Natural killer cell treated with Interleukin-12 subunit alpha and Interleukin-12 subunit beta and Interleukin-15 and Interleukin-18, amount 100 ng/mL, for 72 hours (primary cell): ENCODE measurements around the gene ACOX3. TPM values are rescaled to one million over a fixed set of nuclear protein-coding genes. Genes with fewer than 3 reads are reported as not detected.

Source experiments
- ATAC-seq, 2 donors: fragments of 150-1000 bp; cut with Tn5 transposase in 1 of 2; sonication (Bioruptor Pico), chemical (Tn5 transposase) in 1 of 2; 2 replicates each; pipeline ENCODE4 v1.10.0; 2021
- DNase-seq: peaks from one replicate; pipeline ENCODE4 v3.0.0; 2022; ENCODE audit warnings: low spot score
- H3K27ac Mint-ChIP-seq, 2 donors: 1 replicate in 1 of 2; 2 replicates in 1 of 2; pipeline ENCODE4 v1.8.0; 2022; ENCODE audit warnings: mixed read lengths in 2 of 2, mild to moderate bottlenecking in 1 of 2, moderate library complexity in 1 of 2
- H3K27me3 Mint-ChIP-seq, 2 donors: 1 replicate in 1 of 2; 2 replicates in 1 of 2; pipeline ENCODE4 v1.8.0; 2022; ENCODE audit warnings: mixed read lengths in 2 of 2
- H3K36me3 Mint-ChIP-seq: one replicate; pipeline ENCODE4 v1.8.0; 2022; ENCODE audit warnings: mixed read lengths
- H3K4me1 Mint-ChIP-seq, 2 donors: 1 replicate in 1 of 2; 2 replicates in 1 of 2; pipeline ENCODE4 v1.8.0; 2022; ENCODE audit warnings: low read depth in 2 of 2, mixed read lengths in 2 of 2, mild to moderate bottlenecking in 1 of 2
- H3K4me3 Mint-ChIP-seq: one replicate; pipeline ENCODE4 v1.8.0; 2022; ENCODE audit warnings: mixed read lengths
- H3K9me3 Mint-ChIP-seq: 2 replicates; pipeline ENCODE4 v1.8.0; 2022; ENCODE audit warnings: mixed read lengths
- total RNA-seq, 2 donors: library from RNA; stranded (reverse); gene quantifications; one replicate each; pipeline ENCODE4 v1.2.3, GENCODE V29; 2022

The ACOX3 gene
- total RNA-seq, 2 donors from 2014 or later, result 19.9 to 22.2 TPM

DNA sequence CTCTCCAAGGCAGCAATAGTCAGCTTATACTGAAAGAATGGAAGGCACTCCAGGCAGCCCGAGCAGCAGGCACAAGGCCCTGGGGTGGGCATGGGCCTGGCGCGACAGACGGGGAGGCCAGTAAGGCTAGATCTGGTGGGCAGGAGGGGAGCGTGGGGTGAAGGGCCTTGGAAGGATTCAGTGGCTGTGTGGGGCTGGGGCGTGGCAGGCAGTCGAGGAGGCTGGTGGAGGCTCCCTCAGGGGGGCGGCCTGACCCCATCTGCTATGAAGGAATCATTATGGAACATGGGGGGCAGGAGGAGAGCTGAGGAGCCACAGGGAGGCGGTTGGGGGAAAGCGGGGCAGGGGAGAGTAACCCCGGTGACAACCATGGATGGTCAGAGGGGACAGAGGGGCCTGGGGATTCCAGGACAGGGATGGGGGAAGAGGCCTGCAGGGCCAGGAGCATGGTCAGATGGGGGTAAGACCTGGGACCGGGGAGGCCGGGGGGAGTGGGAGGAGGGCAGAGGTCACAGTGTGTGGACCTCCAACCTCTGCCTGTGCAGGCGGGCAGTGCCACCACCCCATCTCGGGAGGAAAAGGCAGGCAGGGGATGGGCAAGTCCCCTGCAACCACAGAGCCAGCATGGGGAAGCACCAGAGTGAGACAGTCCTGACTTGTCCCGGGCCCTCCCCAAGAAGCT is 70.3 kb downstream of the ACOX3 start:
- DNase-seq (no peak), ATAC-seq (peak in 1 of 2 donors; percentile 22)
- no peak overlapping the region for H3K27ac Mint-ChIP-seq
- no peaks in the 10 kb centered on the region for H3K36me3 Mint-ChIP-seq
- H3K27me3 Mint-ChIP-seq, result no peaks in the 10 kb centered on the region
- H3K4me3 Mint-ChIP-seq, result no peak overlapping the region
- no peaks in the 10 kb centered on the region for H3K9me3 Mint-ChIP-seq
- H3K4me1 Mint-ChIP-seq, result no peaks in the 10 kb centered on the region

- H3K27me3 Mint-ChIP-seq, result no peaks in the 10 kb centered on the region
- ATAC-seq, result no peak
- H3K9me3 Mint-ChIP-seq, result no peaks in the 10 kb centered on the region
- no peaks in the 10 kb centered on the region for H3K4me1 Mint-ChIP-seq
- no peaks in the 10 kb centered on the region for H3K36me3 Mint-ChIP-seq
- no peak overlapping the region for H3K4me3 Mint-ChIP-seq
- DNase-seq, result peak; percentile 47
- H3K27ac Mint-ChIP-seq, result no peak overlapping the region
These were observed 71.0 kb downstream of the ACOX3 start for GRCh38 chr4:8369426-8370105.

DNA sequence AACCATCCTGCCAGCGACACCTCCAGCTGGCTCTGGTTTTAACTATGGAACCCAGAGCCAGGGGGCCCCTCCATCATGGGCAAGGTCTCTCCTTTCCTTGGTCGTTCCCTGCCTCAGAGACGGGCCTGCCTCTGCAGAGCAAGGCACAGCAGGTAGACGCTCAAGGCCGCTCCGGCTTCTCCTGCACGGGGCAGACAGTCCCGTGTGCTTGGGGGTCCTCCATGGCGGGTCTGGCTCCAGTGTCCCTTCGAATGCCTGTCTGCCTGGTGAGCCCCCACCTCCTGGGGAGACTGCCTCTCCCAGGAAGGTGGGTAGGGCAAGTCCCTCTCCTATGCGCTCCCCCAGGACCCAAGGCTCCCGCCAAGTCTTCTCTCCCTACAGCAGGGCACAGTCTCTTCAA is 71.5 kb downstream of the ACOX3 start:
- ATAC-seq, result no peak
- Mint-ChIP-seq H3K36me3 (no peaks in the 10 kb centered on the region), H3K4me1 (no peaks in the 10 kb centered on the region), H3K27me3 (no peaks in the 10 kb centered on the region), H3K4me3 (no peak overlapping the region), H3K27ac (no peak overlapping the region), H3K9me3 (no peaks in the 10 kb centered on the region)
- DNase-seq, result peak; percentile 34

DNA sequence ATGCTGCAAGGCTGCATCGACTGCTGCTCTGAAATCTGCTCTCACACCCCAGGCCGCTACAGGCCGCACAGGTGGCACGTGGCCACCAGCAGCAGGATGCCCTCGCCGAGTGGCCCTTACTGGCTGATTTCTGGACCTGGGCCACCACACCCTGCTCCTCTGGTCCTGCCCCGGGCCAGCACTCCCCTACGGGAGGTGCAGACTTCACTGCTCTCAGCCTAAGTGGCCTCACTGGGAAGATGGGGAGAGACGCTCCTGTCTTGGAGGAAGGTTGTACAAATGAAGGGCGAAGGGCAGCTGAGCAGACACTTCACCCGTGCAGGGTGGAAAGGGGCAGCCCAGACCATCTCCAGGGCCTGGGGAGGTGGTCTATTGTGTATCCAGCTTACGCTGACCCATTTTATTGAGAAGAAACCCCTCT is 72.5 kb downstream of the ACOX3 start:
- ATAC-seq (no peak), DNase-seq (peak; percentile 58)
- H3K4me3 Mint-ChIP-seq, result no peak overlapping the region
- no peaks in the 10 kb centered on the region for H3K9me3 Mint-ChIP-seq
- no peaks in the 10 kb centered on the region for H3K27me3 Mint-ChIP-seq
- H3K27ac Mint-ChIP-seq, result no peak overlapping the region
- H3K4me1 Mint-ChIP-seq, result peaks cover 0 to 3% of the 10 kb centered on the region in 2 donors
- no peaks in the 10 kb centered on the region for H3K36me3 Mint-ChIP-seq

GRCh38 chr4:8366601-8367000 is 73.9 kb downstream of the ACOX3 start:
- Mint-ChIP-seq H3K4me3 (no peak overlapping the region), H3K27me3 (no peaks in the 10 kb centered on the region), H3K9me3 (no peaks in the 10 kb centered on the region), H3K4me1 (peaks cover 0 to 3% of the 10 kb centered on the region in 2 donors), H3K27ac (no peak overlapping the region), H3K36me3 (no peaks in the 10 kb centered on the region)
- ATAC-seq (no peak), DNase-seq (peak; percentile 31)

- H3K4me1 Mint-ChIP-seq, result peaks cover 0 to 3% of the 10 kb centered on the region in 2 donors
- H3K36me3 Mint-ChIP-seq, result no peaks in the 10 kb centered on the region
- no peaks in the 10 kb centered on the region for H3K27me3 Mint-ChIP-seq
- ATAC-seq, result no peak
- no peaks in the 10 kb centered on the region for H3K9me3 Mint-ChIP-seq
- peak; percentile 41 for DNase-seq
- H3K4me3 Mint-ChIP-seq, result no peak overlapping the region
- no peak overlapping the region for H3K27ac Mint-ChIP-seq
These were observed 74.6 kb downstream of the ACOX3 start for GRCh38 chr4:8365951-8366350.

DNA sequence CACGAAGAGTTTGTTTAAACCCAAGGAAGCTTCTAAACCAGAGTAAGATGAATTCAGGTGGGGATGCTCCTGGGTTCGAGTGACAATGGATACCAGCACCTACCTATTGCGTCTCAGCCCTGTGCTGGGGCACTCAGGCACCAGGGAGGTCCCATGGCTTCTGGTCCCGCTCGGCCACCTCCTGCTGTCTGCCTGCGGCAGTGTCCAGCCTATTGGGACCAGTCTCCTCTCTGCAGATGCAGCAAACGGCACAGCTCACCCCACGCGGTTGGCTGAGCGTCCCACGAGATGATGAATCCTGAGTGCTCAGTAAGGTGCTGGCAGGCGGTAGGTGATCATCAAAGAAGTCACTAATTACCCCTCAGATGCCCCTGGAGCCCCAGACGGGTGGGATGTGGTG is 75.2 kb downstream of the ACOX3 start:
- Mint-ChIP-seq H3K4me1 (peaks cover 0 to 3% of the 10 kb centered on the region in 2 donors), H3K27me3 (no peaks in the 10 kb centered on the region), H3K27ac (no peak overlapping the region), H3K9me3 (no peaks in the 10 kb centered on the region), H3K4me3 (no peak overlapping the region), H3K36me3 (no peaks in the 10 kb centered on the region)
- peak; percentile 25 for DNase-seq
- ATAC-seq, result no peak

- ATAC-seq (no peak), DNase-seq (no peak)
- Mint-ChIP-seq H3K36me3 (no peaks in the 10 kb centered on the region), H3K27ac (no peak overlapping the region), H3K4me1 (peaks cover 0 to 3% of the 10 kb centered on the region in 2 donors), H3K27me3 (no peaks in the 10 kb centered on the region), H3K9me3 (no peaks in the 10 kb centered on the region), H3K4me3 (no peak overlapping the region)
These were observed 75.6 kb downstream of the ACOX3 start for GRCh38 chr4:8364848-8365350.

- Mint-ChIP-seq H3K27me3 (no peaks in the 10 kb centered on the region), H3K4me1 (peaks cover 0 to 3% of the 10 kb centered on the region in 2 donors), H3K36me3 (no peaks in the 10 kb centered on the region), H3K4me3 (no peak overlapping the region), H3K9me3 (no peaks in the 10 kb centered on the region), H3K27ac (no peak overlapping the region)
- ATAC-seq (no peak), DNase-seq (no peak)
These were observed 76.4 kb downstream of the ACOX3 start for GRCh38 chr4:8364141-8364540.

DNA sequence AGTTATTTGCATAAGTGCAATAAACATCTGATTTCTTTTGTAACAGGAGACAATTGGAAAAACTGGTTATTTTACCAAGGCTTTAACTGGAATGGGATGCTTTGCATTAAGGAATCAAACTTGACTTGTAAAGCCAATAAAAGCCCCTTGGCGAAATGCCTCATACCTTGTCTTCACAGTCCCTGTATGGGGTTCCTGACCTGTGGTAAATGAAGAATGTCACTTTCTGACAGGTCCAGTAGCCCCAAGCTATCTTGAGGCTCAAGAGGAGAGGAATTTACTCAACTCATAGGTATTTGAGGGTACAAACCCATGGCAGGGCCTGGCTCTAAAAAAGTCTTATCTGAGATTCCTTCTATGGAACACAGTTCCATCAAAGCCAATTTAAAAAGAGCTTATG is 78.0 kb downstream of the ACOX3 start:
- peaks cover 0 to 3% of the 10 kb centered on the region in 2 donors for H3K4me1 Mint-ChIP-seq
- H3K36me3 Mint-ChIP-seq, result no peaks in the 10 kb centered on the region
- peaks cover 0 to 2% of the 10 kb centered on the region in 2 donors for H3K27me3 Mint-ChIP-seq
- no peak overlapping the region for H3K4me3 Mint-ChIP-seq
- no peaks in the 10 kb centered on the region for H3K9me3 Mint-ChIP-seq
- ATAC-seq, result no peak
- no peak for DNase-seq
- H3K27ac Mint-ChIP-seq, result no peak overlapping the region

- DNase-seq (peak; percentile 44), ATAC-seq (no peak)
- Mint-ChIP-seq H3K9me3 (no peaks in the 10 kb centered on the region), H3K36me3 (no peaks in the 10 kb centered on the region), H3K4me3 (no peak overlapping the region), H3K4me1 (peaks cover 0 to 3% of the 10 kb centered on the region in 2 donors), H3K27ac (no peak overlapping the region), H3K27me3 (peaks cover 0 to 2% of the 10 kb centered on the region in 2 donors)
These were observed 81.3 kb downstream of the ACOX3 start for GRCh38 chr4:8359193-8359592.

DNA sequence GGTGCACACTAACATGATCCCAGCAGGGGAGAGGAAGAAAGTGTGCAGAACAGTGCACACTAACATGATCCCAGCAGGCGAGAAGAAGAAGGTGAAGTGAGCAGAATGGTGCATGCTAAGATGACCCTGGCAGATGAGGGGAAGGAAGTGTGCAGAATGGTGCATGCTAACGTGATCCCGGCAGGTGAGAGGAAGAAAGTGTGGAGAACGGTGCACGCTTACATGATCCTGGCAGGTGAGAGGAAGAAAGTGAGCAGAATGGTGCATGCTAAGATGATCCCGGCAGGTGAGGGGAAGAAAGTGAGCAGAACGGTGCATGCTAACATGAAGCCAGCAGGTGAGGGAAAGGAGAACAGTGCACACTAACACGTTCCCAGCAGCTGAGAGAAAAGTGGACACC is 83.7 kb downstream of the ACOX3 start:
- Mint-ChIP-seq H3K27me3 (peaks cover 0 to 2% of the 10 kb centered on the region in 2 donors), H3K4me3 (no peak overlapping the region), H3K27ac (no peak overlapping the region), H3K9me3 (no peaks in the 10 kb centered on the region), H3K4me1 (no peaks in the 10 kb centered on the region), H3K36me3 (no peaks in the 10 kb centered on the region)
- ATAC-seq, result no peak
- no peak for DNase-seq

DNA sequence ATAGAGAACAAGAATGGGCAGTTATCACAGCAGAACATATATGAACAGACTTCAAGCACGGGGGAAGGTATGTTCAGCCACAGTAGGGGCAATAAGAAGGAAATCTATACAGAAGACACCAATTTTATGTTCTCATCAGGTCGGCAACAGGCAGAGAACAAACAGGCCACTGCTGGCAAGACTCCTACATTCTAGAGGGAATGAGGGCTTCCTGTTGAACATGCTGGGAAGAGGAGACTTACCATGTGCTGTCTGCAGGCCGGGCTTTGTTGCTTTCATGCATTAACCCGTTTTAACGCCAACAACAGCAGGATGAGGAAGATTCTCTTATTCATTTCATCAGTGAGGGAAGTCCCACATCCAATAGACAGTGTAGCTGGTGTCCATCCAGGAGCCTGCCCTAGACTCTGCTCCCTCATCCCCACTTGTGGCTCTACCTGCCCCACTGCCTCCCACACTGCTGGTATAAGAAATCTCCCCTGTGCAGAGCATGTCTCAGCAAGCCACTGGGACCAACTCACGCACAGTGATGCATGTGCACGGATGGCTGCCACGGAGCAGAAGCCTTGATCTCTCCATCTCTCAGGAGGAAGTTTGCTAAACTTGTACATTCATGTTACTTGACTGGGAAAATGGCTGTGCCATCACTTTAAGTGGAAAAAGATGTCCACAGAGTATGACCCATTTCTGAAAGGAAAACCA is 84.5 kb downstream of the ACOX3 start:
- H3K27ac Mint-ChIP-seq, result no peak overlapping the region
- no peak for ATAC-seq

GRCh38 chr4:8355306-8355705 is 85.2 kb downstream of the ACOX3 start:
- no peak overlapping the region for H3K4me3 Mint-ChIP-seq
- no peaks in the 10 kb centered on the region for H3K36me3 Mint-ChIP-seq
- ATAC-seq (no peak), DNase-seq (no peak)
- H3K9me3 Mint-ChIP-seq, result no peaks in the 10 kb centered on the region
- no peaks in the 10 kb centered on the region for H3K4me1 Mint-ChIP-seq
- H3K27me3 Mint-ChIP-seq, result peaks cover 0 to 2% of the 10 kb centered on the region in 2 donors
- no peak overlapping the region for H3K27ac Mint-ChIP-seq

More for the DNA sequence above, 84.5 kb downstream of the ACOX3 start:
- no peak for DNase-seq
- Mint-ChIP-seq H3K36me3 (no peaks in the 10 kb centered on the region), H3K4me1 (no peaks in the 10 kb centered on the region), H3K4me3 (no peak overlapping the region), H3K9me3 (no peaks in the 10 kb centered on the region), H3K27me3 (peaks cover 0 to 2% of the 10 kb centered on the region in 2 donors)
